Measurements from ENCODE around the gene CPD.
A peak's percentile ranks its signal among the peaks of the same experiment; 100 is the strongest.
"Not testable (repeated sequence)": the region's sequence is repeated elsewhere in the genome, so short reads cannot be mapped to it uniquely, and the experiment has no call there.

Gene CPD

DNA sequence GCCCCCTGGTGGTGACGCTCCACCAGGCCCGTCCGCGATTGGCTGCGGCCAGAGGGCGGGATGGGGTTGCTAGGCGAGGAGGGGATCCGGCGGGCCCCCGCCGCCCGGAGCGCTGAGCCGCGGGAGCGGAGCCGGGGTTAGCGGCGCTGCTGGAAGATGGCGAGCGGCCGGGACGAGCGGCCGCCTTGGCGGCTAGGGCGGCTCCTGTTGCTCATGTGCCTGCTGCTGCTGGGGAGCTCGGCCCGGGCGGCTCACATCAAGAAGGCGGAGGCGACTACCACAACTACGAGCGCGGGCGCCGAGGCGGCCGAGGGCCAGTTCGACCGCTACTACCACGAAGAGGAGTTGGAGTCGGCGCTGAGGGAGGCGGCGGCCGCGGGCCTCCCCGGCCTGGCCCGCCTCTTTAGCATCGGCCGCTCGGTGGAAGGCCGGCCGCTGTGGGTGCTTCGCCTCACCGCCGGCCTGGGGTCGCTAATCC is at the start of gene CPD:
Gene CPD, plus strand, starts transcription at position 103 of the 478 bp plus-strand sequence. Its CDS starts 54 bp downstream, at position 157.
- DNase-seq, result peak; percentile 86 to 90

DNA sequence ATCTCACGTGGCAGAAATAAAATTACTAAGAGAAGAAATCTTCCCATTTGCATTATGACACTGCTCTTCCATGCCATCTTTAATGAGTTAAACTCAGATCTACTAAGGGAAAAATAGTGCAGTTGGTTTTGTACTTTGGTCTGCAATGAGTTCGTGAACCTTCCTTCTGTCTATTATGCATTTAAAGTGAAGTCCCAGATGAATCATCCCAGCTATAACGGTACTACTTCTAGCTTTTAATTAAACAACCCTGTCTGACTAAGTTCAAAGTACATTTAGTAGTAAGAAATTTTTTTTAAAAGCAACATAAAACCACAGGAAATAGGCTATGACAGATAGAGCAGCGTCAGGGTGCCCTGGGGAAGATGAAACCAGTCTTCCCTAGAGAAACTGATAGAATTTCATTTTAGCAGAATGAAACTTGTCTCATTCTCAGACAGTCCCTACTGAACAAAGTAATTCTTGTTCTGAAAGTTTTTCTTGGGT is 46.6 kb upstream of the CPD start:
- DNase-seq, result no peak

DNA sequence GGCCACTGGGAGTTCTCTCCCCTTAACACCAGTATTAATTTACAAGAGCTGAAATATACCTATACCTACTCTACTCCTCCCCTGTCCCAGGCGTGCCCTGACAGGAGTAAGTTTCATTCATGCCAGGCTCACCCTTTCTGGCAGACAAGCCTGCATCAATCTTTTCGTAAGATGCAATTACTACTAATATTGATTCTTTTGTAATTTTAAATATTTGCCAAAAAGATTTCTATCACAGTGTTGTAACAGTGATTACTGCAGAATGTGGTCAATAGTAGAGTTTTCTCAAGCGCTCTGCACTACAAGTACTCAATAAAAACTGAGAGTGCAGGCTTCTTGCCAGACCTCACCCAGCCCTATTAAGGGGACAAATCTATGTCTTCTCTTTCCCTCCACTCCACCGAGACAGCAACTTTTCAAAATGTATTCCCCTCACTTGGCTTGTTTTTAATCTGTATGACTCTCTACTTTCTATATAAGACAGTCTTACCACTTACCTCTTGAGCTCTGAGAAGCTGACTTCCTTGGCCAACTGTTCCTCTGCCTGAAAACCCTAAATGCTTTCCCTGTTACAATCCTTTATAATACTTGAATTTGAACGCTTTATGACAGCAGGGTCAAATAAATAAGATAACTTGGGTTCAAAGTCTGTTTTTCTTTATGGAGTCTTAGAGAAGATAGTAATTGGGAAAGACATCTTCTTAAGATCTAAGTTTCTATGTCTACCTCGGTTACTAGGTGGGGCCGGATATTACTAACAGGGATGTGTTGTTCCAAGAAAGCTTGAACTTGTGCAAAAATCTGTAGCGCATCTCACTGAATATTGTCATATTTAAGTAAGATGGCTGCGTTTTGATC is 45.0 kb upstream of the CPD start, which contains the start of gene TMIGD1:
Gene TMIGD1, minus strand, starts transcription at position 555 of the 858 bp plus-strand sequence. CDS start 1,924 bp downstream, outside the sequence.
- no peak for DNase-seq

DNA sequence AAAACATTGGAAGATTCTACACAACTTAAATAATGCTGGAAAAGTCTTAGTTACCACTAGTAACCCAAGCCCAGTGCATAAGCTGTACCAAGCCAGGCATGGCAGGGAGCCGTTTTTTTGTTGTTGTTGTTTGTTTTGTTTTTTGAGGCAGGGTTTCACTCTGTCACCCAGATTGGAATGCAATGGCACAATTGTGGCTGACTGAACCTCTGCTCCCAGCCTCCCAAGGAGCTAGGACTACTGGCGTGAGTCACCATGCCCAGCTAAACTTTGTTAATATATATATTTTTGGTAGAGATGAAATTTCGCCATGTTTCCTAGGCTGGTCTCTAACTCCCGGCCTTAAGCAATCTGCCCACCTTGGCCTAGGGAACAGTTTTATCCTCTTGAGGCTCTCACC is 44.3 kb upstream of the CPD start:
- no peak for DNase-seq

DNA sequence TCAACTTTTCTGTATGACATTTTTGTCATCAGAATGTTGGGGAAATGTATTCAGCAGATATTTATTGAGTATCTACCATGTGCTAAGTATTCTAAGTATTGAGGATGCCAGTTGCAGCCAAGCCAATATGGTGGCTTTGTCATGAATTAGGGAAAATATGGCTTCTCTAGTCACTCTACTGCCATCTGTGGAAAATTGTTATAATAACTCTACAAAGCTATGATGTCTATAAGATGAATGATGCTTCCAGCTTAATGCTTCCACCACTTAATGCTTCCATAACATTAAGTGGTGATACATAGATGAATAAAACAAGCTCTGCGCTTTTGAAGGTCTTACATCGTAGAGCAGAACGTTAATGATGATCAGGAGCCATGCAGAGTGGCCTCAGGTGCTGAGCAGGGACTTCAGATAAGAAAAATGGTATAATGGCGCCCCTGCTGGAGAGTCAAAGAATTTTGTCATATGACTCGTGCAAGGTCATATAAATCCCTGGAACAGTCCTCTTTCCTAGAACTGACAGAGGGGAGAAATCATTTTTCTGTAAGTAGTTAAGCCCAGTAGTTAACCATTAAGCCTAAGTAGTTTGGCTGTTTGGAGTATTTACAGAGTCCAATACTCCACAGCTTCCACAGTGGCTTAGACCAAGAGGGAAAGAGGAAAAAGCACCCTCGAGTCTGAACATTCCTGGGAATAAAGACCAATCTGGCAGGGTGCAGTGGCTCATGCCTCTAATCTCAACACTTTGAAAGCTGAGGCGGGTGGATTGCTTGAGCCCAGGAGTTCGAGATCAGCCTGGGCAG is 42.2 kb upstream of the CPD start:
- peak; percentile 54 to 77 for DNase-seq

DNA sequence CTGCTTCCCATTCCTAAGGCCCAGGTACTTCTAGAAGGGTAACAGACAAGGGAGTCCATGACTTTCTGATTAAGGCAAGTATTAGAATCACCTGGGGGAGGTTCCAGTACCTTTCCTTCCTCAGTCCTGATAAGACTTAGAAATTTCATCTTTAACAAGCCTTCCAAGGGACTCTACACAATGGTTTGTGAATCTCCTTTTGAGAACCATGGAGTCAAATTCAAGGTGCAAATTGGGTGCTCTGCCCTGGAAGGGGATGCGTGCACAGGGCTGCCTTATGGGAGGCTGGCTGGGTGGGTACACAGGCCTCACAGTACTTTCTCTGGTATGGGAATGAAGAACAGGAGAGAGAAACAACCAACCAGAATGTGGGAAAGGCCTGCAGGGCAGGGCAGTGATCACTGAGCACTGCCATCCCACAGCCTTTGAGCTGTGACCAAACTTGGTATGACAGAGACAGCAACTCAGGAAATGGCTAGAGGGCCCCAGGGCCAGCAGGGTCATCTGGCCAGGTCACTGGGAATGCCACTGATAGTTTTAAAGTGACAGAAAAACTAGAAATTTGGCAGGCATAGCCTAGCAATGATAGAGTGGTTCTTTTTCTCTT is 41.2 kb upstream of the CPD start:
- DNase-seq, result no peak

DNA sequence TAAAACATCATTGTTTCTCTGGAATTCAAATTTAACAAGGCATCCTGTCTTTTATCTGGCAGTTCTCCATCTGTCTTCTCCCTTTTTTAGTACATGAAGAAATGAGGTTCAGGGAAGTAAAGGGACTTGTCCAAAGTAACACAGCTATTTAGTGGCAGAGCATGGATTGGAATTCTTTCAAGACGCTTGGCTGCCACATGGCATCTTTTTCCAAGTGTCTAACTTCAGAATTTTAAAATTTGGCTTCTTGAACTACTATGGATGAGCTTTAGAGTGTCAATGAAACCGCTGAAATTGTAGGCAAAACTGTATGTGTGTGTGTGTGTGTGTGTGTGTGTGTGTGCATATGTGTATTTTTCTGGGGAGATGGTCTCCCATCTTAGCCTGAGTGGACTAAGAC is 39.6 kb upstream of the CPD start:
- DNase-seq, result no peak

DNA sequence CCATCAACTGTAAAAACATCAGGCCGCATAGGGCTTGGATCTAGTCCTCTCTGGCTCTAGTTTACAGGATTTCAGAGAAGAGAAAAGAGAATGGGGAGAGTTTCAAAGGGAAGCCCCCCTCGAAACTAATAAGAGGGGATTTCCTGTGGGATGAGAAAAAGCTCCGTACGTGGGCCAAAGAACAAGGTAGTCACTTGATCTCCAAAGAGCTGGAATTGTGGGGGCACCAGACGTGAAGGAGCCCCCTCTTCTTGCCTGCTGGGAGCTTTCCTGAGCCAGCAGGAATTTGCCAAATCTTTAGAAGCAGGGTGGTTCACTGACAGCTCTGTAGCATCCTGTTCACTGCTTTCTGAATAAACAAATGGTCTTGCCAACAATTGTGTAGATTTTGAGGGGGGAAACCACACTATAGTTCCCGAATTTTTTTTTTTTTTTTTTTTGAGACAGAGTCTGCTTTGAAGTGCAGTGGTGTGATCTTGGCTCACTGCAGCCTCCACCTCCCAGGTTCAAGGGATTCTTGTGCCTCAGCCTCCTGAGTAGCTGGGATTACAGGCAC is 37.8 kb upstream of the CPD start:
- DNase-seq, result no peak

DNA sequence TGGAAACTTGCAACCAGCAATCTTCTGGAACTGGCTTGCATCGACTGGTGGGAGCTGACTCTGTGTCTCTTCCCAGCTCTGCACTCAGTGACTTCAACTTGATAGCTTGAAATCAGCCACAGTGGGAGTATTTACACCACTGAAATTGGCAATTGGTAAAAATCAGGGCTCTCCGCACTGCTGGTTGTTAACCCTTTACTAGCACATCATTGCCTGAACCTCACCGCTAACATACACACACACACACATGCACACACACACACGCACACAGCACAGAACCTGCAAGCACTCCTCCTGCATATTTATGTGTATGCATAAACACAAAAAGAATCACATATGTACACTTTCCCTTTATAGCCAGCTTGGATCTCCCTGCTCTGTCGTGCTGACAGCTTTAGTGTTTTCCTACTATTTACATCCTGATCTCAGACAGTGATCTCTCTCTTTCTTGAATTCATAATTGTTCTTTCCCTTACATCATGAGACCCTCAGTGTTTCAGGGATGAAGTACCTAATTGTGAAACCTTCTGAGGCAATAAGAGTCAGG is 37.0 kb upstream of the CPD start:
- no peak for DNase-seq

DNA sequence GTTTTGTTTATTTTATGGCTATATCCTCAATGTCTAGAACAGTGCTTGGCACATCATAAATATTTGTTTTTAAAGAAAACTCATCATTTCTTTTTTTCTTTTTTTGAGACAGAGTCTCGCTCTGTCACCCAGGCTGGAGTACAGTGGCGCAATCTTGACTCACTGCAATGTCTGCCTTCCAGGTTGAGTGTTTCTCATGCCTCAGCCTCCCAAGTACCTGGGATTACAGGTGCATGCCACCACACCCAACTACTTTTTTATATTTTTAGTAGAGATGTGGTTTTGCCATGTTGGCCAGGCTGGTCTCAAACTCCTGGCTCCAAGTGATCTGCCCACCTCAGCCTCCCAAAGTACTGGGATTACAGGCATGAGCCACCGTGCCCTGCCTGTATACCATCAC is 35.5 kb upstream of the CPD start:
- DNase-seq, result not testable (repeated sequence)

DNA sequence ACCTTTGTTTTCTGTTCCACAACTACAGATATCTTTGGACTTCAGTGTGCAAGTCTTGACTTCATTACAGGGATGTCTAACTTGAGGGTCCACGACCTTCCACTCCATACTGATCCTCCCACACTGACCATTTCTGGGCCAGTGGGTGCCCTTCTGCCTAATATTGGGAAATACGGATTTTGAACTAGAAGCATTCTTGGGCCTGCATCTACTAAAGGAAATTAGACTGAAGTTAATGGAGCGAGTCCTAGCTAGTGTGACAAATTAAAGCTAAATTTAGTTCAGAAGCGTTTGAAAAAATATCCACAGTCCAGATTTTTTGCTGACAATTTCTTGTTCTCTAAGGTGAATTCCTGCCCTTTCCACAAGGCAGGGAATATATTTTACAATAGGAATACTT is 34.9 kb upstream of the CPD start:
- no peak for DNase-seq

DNA sequence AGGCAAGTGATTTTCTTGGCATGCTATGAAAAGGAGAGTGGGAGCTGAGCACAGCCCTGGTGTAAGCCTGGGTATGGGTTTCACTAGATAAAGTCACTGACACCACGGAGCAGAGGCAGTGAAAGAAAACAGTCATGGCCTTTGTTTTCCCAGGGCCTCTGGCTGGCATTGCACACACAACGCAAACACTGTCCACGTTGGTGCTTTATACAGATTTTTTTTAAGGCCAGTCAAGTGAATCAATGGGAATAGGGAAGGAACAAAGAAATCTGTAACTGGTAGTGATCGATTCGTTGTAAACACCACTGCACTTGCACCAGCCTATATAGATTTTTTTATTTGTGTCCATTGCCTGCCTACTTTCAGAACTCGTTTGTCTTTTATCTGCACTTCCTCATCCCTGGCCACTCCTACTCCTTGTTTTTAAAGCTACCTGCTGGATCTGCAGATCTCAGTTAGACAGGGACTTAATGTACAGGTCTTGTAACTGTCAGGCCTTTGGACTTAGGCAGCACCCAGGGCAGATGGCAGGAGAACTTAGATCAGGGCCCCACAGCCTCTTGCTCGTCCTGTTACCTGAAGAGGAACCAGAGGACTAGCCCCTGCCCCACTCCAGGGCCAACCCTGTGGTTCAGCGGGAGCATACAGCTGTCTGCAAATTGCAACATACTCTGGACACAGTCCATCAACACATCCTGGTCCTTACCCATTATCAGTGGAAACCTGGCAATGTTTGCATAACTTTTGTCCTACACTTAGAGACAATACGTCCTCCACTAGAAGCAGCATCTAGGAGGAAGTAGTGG is 34.2 kb upstream of the CPD start:
- DNase-seq, result peak; percentile 64 to 65

DNA sequence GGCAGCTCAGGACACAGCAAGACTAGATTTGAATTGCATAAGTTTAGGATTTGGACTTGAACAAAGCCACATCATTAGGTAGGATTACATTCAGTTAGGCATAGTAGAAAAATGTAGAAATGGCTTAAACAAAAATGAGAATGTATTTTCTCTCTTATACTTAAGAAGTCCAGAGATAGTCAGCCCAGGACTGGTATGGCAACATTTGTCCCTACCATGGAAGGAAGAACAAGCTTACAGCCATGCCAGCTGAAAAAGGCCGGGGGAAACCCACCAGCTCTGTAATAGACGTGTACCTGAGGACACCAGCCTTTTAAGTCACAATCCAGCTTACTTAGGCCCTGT is 33.7 kb upstream of the CPD start:
- DNase-seq, result no peak

DNA sequence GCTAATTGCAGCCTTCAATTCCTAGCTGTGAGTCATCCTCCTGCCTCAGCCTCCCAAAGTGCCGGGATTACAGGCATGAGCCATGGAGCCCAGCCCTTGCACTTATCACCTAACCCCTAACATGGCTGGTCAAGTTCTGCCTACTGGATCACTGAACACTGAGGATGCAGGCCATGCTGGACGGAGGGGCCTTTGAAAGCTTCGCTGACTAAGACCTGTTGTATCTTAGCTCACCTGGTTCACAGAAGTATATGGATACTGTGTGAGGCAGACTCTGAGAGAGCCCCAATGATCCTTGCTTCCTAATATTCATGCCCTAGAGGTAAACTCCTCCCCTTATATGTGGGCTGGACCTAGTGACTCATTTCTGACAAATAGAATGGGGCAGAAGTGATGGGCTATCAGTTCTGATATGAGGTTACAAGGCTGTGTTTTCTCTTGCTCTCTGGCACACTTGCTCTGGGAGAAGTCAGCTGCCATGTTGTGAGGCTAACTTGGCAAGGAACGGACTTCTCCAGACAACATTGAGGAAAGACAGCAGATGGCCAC is 33.1 kb upstream of the CPD start:
- no peak for DNase-seq

DNA sequence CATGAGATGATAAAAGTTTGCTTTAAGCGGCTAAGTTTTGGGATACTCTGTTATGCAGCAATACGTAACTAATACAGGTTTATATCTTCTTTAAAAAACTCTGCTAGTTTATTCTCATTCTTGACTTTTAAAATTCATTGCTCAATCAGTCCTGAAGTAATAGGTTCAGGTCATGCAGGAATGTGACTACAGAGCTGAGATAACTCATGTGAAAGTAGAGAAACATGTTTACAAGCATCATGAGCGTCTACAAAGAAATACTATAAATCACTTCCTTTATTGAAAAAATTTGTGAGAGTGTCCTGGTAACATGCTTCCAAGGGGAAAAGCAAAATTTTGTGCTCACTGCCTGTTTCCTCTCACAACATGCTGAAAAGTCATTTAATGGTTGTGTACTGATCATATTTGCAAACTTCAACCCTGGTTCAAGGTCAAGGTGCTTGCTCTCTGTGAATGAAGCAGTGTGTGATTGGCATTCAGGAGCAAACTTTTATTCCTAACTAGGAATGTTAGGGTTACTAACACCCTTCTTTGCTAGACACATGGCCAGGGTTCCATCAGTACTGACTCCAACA is 32.4 kb upstream of the CPD start:
- DNase-seq, result no peak

DNA sequence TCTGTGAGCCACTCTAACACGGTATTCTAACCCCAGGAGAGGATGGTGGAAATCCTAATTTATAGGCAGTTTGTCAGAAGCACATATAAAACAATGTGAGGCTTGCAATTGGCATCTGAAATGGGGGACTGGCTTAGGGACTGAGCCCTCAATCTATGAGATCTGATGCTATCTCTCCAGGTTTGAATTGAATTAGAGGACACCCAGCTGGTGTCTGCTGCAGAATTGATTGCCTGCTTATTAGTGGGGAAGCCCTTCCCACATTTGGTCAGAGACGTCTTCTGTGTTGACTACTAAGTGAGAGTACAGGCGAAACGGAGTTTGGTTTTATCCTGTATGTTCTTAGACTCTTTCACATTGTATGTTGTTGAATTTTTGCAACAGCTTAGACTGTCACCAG is 31.2 kb upstream of the CPD start:
- DNase-seq, result no peak

DNA sequence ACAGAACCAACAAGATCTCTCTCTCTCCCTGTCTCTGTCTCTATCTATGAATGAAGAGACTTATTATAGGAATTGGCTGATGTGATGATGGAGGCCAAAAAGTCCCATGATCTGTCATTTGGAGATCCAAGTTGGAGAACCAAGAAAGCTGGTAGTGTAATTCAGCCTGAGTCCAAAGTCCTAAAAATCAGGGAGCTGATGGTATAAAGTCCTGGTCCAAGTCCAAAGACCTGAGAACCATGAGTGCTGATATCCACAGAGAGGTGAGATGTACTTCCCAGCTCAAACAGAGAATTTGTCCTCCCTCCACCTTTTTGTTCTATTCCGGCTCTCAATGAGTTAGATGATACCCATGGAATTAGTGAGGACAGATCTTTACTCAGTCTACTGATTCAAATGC is 29.5 kb upstream of the CPD start:
- no peak for DNase-seq

DNA sequence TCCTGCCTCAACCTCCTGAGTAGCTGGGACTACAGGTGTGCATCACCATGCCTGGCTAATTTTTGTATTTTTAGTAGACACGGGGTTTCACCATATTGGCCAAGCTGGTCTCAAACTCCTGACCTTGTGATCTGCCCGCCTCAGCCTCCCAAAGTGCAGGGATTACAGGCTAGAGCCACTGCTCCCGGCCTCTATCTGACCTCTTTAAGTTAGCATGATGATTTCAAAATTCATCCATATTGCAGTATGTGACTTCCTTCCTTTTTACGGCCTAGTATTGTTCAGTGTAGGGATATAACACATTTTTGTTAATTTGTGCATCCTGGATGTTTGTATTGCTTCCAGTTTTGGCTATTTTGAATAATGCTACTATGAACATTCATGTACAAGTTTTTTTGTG is 27.5 kb upstream of the CPD start:
- DNase-seq, result not testable (repeated sequence)

DNA sequence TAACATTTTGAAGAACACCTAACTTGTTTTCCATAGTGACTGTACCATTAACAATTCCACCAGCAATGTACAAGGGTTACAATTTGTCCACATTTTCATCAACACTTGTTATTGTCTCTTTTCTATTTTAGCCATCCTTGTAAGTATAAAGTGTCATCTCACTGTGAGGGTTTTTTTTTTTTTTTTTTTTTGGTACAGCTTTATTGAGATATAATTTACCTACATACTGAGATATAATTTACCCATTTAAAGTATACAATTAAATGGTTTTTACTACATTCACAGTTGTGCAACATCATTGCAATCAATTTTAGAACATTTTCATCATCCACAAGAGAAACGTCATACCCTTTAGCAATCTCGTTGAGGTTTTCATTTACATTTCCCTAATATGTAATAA is 27.0 kb upstream of the CPD start:
- no peak for DNase-seq

DNA sequence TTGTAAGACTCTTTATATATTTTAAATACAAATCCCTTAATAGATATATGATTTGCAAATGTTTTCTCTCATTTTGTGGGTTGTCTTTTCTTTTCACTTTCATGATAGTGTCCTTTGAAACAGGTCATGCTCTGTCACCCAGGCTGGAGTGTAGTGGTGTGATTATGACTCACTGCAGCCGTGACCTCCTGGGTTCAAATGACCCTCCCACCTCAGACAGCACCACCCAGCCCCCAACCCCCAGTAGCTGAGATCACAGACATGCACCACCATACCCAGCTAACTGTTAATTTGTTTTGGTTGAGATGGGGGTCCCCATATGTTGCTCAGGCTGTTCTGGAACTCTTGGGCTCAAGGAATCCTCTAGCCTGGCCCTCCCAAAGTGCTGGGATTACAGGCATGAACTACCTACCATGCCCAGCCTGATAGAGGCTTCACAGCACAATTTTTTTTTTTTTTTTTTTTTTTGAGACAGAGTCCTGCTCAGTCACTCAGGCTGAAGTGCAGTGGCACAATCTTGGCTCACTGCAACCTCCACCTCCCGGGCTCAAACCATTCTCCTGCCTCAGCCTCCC is 26.4 kb upstream of the CPD start:
- no peak for DNase-seq

DNA sequence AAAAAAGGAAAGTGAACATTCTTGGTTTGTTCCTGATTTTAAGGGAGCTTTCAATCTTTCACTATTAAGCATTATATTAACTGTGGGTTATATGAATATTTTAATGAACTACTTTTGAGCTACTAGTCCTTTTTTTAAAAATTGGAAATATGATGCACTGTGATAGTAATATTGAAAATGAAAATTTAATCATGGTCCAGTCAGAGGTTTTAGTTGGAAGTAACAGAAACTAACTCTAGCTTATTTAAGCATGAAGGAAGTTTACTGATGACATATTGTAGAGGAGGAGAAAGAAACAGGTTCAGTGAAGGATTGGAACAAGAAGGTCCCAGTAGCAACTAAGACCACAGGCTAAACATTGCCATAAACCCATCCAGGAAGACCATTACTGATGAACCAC is 24.0 kb upstream of the CPD start:
- no peak for DNase-seq

Data from SHP77 (cell line).